Cardiac septum (tissue), 1 donor: ENCODE data around the gene PMPCA. TPM values are rescaled to one million over a fixed set of nuclear protein-coding genes. Genes with fewer than 3 reads are reported as not detected.

ENCODE experiments used
- DNase-seq: peaks from one replicate; pipeline ENCODE4 v3.0.0-alpha.2; 2020; ENCODE audit warnings: low spot score
- intact Hi-C: fragments of 100-400 bp; cut with DNase I; formaldehyde crosslinking; loops from one replicate; pipeline ENCODE4 v1.14.0; 2022
- total RNA-seq: library from RNA; stranded (reverse); fragmentation: NEBNext Ultra II Directional; extraction: Animal tissue kit (Norgen Biotek cat#: 25700); gene quantifications from one replicate; pipeline ENCODE4 v1.2.1, GENCODE V29; 2021
- donor health status: DM: no; HTN: no; CAD: no.

Gene PMPCA
- total RNA-seq, 1 donor from 2014 or later = 68.9 TPM

- DNase-seq = no peak
- intact Hi-C loops = no loop called here
Observed at GRCh38 chr9:136429683-136430491, 19.4 kb downstream of the PMPCA start.

- intact Hi-C loops = no loop called here
- no peak for DNase-seq
Observed at GRCh38 chr9:136430588-136431234, 20.3 kb downstream of the PMPCA start.

GRCh38 chr9:136431782-136432350 lies 21.4 kb downstream of the PMPCA start:
- intact Hi-C loops = no loop called here
- DNase-seq = no peak

DNA sequence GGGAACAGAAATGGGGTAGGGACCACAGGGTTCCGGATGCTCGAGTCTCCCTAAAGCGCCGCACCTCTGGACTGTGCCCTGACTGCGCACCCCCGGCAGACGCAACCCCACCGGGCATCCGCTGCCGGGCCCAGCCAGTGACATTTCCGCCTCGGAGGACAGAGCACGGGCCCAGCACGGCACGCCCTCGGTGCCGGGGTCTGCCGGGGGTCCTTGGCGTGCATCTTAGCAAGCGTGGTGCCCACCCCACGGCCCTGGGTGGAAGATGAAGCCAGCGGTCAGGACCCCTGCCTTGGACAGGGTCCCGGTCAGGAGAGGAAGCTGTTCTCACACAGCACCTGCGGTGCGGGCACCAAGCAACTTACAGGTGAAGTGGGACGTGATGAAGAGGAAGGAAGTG lies 22.1 kb downstream of the PMPCA start:
- DNase-seq = no peak
- intact Hi-C loops = no loop called here

GRCh38 chr9:136433043-136433715 lies 22.7 kb downstream of the PMPCA start:
- no peak for DNase-seq
- intact Hi-C loops = no loop called here

DNA sequence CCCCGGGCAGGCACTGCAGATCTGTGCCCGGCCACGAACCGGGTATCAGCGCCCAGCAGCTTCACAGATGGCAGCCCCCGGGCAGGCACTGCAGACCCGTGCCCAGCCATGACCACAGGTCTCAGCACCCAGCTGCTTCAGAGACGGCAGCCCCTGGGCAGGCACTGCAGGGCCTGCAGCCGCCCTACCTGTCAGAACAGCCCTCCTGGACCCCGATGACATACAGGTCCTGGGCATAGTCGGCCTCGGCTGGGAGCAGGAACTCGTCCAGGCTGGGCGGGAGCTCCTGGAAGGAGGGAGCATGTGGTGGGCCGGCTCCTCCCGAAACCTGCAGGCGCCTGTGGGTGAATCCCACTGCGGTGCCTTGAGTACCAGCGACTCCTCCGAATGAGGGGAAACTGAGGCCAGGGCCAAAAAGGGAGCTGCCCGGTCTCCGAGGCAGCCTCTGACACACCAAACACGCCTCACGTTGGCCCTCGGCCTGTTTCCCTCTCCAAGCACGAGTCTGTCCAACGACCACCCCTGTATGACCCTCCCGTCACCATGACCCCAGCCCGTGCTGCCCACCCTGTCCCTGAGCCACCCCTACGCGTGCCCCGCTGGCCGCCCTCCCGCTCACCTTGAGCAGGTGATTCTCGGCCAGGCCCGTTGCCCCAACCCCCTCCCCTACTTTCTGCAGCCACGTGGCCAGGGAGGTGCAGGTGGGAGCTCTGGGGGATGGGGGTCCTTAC lies 23.6 kb downstream of the PMPCA start:
- no peak for DNase-seq
- intact Hi-C loops = no loop called here

GRCh38 chr9:136434580-136435169 lies 24.2 kb downstream of the PMPCA start:
- intact Hi-C loops = no loop called here
- no peak for DNase-seq

- DNase-seq = no peak
- intact Hi-C loops = no loop called here
Observed at GRCh38 chr9:136436055-136436634, 25.7 kb downstream of the PMPCA start.

- no peak for DNase-seq
- intact Hi-C loops = no loop called here
Observed at GRCh38 chr9:136437430-136437829, 27.0 kb downstream of the PMPCA start.

- intact Hi-C loops = loop anchor here (1.0 kb wide), 1 partner anchor 27 kb away; no protein-coding TSS in a partner anchor
- DNase-seq = no peak
Observed at GRCh38 chr9:136437839-136438547, 27.5 kb downstream of the PMPCA start.

DNA sequence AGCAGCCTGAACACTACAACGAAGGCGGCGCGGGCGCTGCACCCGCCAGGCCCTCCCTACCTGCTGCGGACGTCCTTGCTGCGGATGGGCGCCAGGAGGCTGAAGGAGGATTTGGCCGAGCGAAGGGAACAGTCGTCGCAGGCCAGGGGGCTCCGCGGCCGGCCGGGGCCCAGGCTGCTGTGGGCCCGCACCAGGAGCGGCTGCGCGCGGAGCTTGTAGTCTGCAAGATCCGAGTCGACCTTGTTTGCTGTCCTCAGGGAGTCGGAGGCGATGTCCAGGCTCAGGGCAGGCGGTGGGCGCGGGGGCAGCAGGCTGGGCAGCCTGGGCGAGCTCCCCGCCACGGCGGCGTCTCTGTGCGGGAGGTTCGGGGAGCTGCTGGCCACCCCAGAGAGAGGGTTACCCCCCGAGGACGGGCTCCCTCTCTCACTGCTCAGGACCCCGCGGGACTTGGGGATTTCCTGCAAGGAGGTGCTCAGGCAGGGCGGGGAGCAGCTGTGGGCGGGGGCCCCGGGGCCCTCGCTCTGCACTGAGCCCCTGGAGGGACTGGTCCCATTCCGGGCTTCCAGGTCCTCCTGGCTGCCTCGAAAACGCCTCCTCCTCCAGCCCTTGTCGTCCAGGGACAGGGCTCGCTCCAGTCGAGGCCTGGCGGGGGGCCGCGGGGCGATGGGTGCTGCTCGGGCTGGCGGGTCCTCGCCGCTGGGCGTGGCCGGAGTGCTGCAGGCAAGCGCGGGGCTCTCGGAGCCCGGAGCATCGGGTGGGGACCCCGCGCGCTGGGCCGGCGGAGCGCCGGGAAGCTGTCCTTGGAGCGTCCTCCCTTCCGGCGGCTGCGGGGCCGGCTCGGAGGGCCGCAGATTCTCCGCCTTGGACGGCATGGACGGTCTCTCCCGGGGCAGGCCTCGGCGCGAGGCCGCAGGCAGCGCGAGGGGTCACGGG lies 28.4 kb downstream of the PMPCA start:
- intact Hi-C loops = loop anchor here (1.0 kb wide), 1 partner anchor 28 kb away; no protein-coding TSS in a partner anchor
- no peak for DNase-seq

- peak; percentile 87 for DNase-seq
- intact Hi-C loops = no loop called here
Observed at GRCh38 chr9:136439481-136440408, 29.3 kb downstream of the PMPCA start, which contains the start of gene INPP5E. Gene INPP5E, minus strand, starts transcription at chr9:136439845. Its CDS starts 426 bp downstream, at chr9:136439419.

- DNase-seq = no peak
- intact Hi-C loops = no loop called here
Observed at GRCh38 chr9:136441191-136441680, 30.8 kb downstream of the PMPCA start.

- no peak for DNase-seq
- intact Hi-C loops = no loop called here
Observed at GRCh38 chr9:136441681-136442245, 31.3 kb downstream of the PMPCA start.

DNA sequence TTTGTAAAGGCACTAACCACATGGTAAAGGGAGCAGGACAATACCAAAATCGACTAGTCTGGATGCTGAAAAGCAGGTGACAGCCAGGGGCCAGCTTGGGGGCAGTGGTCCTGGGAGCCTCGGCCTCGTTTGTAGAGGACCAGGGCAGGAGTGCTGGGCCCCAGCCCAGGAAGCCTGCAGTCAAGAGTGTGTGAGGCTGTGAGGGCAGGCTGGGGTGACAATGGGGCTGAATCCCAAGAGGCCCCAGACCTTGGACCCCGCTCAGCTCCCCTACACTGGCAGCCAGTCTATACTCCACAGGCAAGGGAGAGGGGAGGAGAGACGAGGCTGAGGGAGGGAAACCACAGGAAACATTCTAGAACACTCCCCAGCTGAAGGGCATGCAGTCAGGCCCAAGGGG lies 31.8 kb downstream of the PMPCA start:
- no peak for DNase-seq
- intact Hi-C loops = no loop called here
